B cell (primary cell): ENCODE data around the gene RNF130.

Source experiments
- EZH2 ChIP-seq: IDR thresholded peaks from 2 replicates; pipeline ENCODE4 v1.6.1; 2012; ENCODE audit warnings: borderline replicate concordance, low read depth, mild to moderate bottlenecking, moderate library complexity, low read length; ENCODE audit not compliant: insufficient read depth, poor library complexity, severe bottlenecking
- TF ChIP-seq, protein P1 (sequence below): fragments of 200-600 bp; IDR thresholded peaks from one replicate; pipeline ENCODE4 v1.8.0; 2022; ENCODE audit warnings: antibody characterized with exemption, mild to moderate bottlenecking

DNA sequence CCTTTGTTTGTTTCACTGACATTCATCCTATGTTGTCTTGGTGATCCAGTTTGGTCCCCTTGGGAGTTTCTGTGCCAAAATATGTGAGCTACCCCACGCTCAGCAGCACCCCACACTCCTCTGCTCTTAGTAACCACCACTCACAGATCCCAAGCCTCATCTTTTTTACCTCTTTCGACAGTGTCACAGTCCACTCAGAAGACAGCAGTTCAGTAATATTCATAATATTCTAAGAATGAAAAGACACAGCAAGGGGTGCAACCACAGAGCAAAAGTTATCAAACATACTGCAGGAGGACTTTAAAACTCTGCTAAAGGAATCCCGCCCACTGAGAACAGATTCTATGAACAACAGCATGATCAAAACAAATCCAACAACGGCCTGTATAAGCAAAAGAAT is 28.2 kb downstream of the RNF130 start:
- TF ChIP-seq, protein P1, sequence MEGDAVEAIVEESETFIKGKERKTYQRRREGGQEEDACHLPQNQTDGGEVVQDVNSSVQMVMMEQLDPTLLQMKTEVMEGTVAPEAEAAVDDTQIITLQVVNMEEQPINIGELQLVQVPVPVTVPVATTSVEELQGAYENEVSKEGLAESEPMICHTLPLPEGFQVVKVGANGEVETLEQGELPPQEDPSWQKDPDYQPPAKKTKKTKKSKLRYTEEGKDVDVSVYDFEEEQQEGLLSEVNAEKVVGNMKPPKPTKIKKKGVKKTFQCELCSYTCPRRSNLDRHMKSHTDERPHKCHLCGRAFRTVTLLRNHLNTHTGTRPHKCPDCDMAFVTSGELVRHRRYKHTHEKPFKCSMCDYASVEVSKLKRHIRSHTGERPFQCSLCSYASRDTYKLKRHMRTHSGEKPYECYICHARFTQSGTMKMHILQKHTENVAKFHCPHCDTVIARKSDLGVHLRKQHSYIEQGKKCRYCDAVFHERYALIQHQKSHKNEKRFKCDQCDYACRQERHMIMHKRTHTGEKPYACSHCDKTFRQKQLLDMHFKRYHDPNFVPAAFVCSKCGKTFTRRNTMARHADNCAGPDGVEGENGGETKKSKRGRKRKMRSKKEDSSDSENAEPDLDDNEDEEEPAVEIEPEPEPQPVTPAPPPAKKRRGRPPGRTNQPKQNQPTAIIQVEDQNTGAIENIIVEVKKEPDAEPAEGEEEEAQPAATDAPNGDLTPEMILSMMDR = no peak
- no peak for TF ChIP-seq EZH2
